ENCODE results near the gene ZNF654. TPM values are rescaled to one million over a fixed set of nuclear protein-coding genes. Genes with fewer than 3 reads are reported as not detected.

ZNF654 gene
- total and polyA plus RNA-seq, 2 donors (not counting 3 experiments of a cell fraction or from before 2014, with no cell fraction given): 2.9 to 14.6 TPM

- no peaks in the 10 kb centered on the region for H3K9me1 ChIP-seq (replicated peaks; ENCODE audit: control insufficient read depth, extremely low read depth, insufficient read depth, low read length)
- H3K27me3 ChIP-seq (ENCODE audit: control insufficient read depth in 2 of 2, insufficient read depth in 2 of 2, low read length in 2 of 2): peaks cover 0 to 3% of the 10 kb centered on the region in 2 experiments
- FAIRE-seq: no peak
- DNase-seq (ENCODE audit: low read depth, low spot score): no peak
- no peaks in the 10 kb centered on the region for H3K36me3 ChIP-seq (ENCODE audit: control insufficient read depth in 2 of 2, extremely low read depth in 1 of 2, insufficient read depth in 2 of 2, low read length in 2 of 2)
- H4K20me1 ChIP-seq (replicated peaks; ENCODE audit: control insufficient read depth, extremely low read depth, insufficient read depth, low read length): no peaks in the 10 kb centered on the region
- dilution Hi-C loops (cut with MboI; ENCODE audit: extremely low pct_ligation_motif_present, low sequenced_read_pairs) (no loop called here), intact Hi-C loops (cut with micrococcal nuclease) (no loop called here)
- ChIA-PET POLR2A (no interaction called here), CTCF (interaction anchor here (0.7 to 2.2 kb wide), 4 partner anchors 8 to 94 kb away, joined by 3 to 10 read pairs (median 6); no protein-coding TSS in a partner anchor)
- no TSS peak for BruUV-seq (replicated peaks)
- no peak overlapping the region for H2AFZ ChIP-seq (ENCODE audit: low read depth, low read length)
- H3K79me2 ChIP-seq (ENCODE audit: control insufficient read depth, insufficient read depth, low read length): no peaks in the 10 kb centered on the region
- H3K4me1 ChIP-seq (ENCODE audit: control insufficient read depth, extremely low read depth, insufficient read depth, low read length): no peaks in the 10 kb centered on the region
- TF ChIP-seq, protein P1, sequence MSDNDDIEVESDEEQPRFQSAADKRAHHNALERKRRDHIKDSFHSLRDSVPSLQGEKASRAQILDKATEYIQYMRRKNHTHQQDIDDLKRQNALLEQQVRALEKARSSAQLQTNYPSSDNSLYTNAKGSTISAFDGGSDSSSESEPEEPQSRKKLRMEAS (IDR thresholded peaks at IDR 0.05; ENCODE audit: insufficient read depth, insufficient read length): no peak
- TF ChIP-seq POLR2A (IDR thresholded peaks at IDR 0.05; ENCODE audit: low read depth, low read length) (no peak), EZH2 (IDR thresholded peaks at IDR 0.05; ENCODE audit: borderline replicate concordance, low read depth, low read length, severe bottlenecking) (no peak), FOS (IDR thresholded peaks at IDR 0.05; ENCODE audit: borderline replicate concordance, insufficient read depth, low read length) (no peak), CTCF (IDR thresholded peaks at IDR 0.05; ENCODE audit: extremely low read depth in 1 of 2, insufficient read depth in 1 of 2, low read depth in 1 of 2, low read length in 2 of 2) (no peak), JUN (IDR thresholded peaks at IDR 0.05; ENCODE audit: borderline replicate concordance, insufficient read depth, insufficient read length, low read depth) (no peak), POLR2AphosphoS5 (IDR thresholded peaks at IDR 0.05; ENCODE audit: insufficient read depth, low read depth, low read length) (no peak), GATA2 (IDR thresholded peaks at IDR 0.05; ENCODE audit: insufficient read depth, insufficient read length, low read depth, low read length) (no peak), MYC (IDR thresholded peaks at IDR 0.05; ENCODE audit: low read depth, low read length) (no peak)
- no peak overlapping the region for H3K4me3 ChIP-seq (replicated peaks in 1 of 3; ENCODE audit: insufficient read depth in 1 of 3, low read depth in 1 of 3, low read length in 3 of 3)
- no peaks in the 10 kb centered on the region for H3K9me3 ChIP-seq (replicated peaks; ENCODE audit: control insufficient read depth, insufficient read depth, low read length)
- no peak overlapping the region for H3K27ac ChIP-seq (ENCODE audit: insufficient read depth, low read depth, low read length)
- H3K9ac ChIP-seq (replicated peaks; ENCODE audit: extremely low read depth, insufficient read depth, low read length): no peak overlapping the region
- H3K4me2 ChIP-seq (ENCODE audit: insufficient read depth, low read length): no peak overlapping the region
Observed at GRCh38 chr3:88019024-88019423, 40.0 kb upstream of the ZNF654 start.

Data from endothelial cell of umbilical vein (primary cell).